ENCODE measurements around the gene JCAD. TPM values are rescaled to one million over a fixed set of nuclear protein-coding genes. Genes with fewer than 3 reads are reported as not detected.

JCAD gene
- total and polyA plus RNA-seq, 2 of the 8 experiments (the other 6 are each of a cell fraction or from before 2014, with no cell fraction given), result 0.56 to 5.2 TPM

DNA sequence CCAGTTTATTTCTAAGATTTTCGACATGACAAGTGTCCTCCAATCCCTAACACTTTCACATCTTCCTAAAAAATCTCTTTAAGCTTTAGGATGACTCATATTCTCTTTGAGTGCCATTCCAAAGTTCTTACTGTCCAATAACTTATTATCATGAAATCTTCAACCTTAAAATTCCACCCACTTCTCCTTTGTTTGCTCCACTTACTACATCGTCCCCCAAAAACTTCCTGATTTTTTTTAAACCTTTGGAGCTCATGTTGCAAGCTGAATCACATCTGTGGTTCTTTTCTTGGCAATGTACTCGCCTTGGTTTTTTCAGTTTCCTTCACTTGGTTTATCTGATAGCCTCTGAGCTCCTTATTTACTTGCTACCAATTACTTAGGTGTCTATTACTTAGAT is 39.2 kb upstream of the JCAD start:
- Histone ChIP-seq H2BK20ac (ENCODE audit: low read length) (no peak overlapping the region), H3K56ac (replicated peaks; ENCODE audit: insufficient read length, low read depth, low read length) (no peak overlapping the region), H3K23ac (ENCODE audit: insufficient read length) (no peak overlapping the region), H3K36me3 (ENCODE audit: control insufficient read depth in 2 of 4, insufficient read depth in 4 of 4, low read length in 3 of 4) (no peaks in the 10 kb centered on the region), H3K4me2 (ENCODE audit: insufficient read depth in 1 of 2, low read depth in 2 of 2, low read length in 2 of 2) (no peak overlapping the region), H4K8ac (ENCODE audit: extremely low read depth, insufficient read depth, low read length) (no peak overlapping the region), H3K23me2 (ENCODE audit: low read depth, low read length) (no peaks in the 10 kb centered on the region; the same call in 1 of the 2 replicates), H4K91ac (replicated peaks; ENCODE audit: insufficient read length, low read length) (no peak overlapping the region), H4K20me1 (replicated peaks in 1 of 2; ENCODE audit: control insufficient read depth in 1 of 2, insufficient read depth in 2 of 2, low read length in 2 of 2) (no peaks in the 10 kb centered on the region), H3K18ac (ENCODE audit: extremely low read depth, low read length) (no peak overlapping the region), H2BK15ac (ENCODE audit: low read length) (no peak overlapping the region), H3K4ac (replicated peaks; ENCODE audit: insufficient read length, low read depth, low read length) (no peak overlapping the region), H3K14ac (ENCODE audit: insufficient read length) (no peak overlapping the region), H3K79me1 (ENCODE audit: low read depth, low read length) (no peaks in the 10 kb centered on the region), H3K9me3 (ENCODE audit: insufficient read depth in 2 of 2, low read depth in 1 of 2, low read length in 1 of 2) (no peaks in the 10 kb centered on the region), H2AK5ac (ENCODE audit: low read depth, low read length) (no peak overlapping the region), H3K4me1 (replicated peaks in 1 of 4; ENCODE audit: control insufficient read depth in 3 of 4, insufficient read depth in 4 of 4, low read length in 3 of 4) (0 out of 7 replicates have a peak, but pooled peaks cover 0 to 3% (median 0%) of the 10 kb centered on the region in 4 experiments), H3K9ac (replicated peaks in 1 of 4; ENCODE audit: extremely low read depth in 1 of 4, low read depth in 3 of 4, low read length in 3 of 4) (no peak overlapping the region), H2BK5ac (ENCODE audit: low read depth, low read length) (no peak overlapping the region), H3K79me2 (ENCODE audit: control insufficient read depth in 1 of 2, insufficient read depth in 2 of 2, low read length in 2 of 2) (no peaks in the 10 kb centered on the region), H3K27ac (ENCODE audit: low read depth, low read length) (no peak overlapping the region), H2BK12ac (ENCODE audit: low read depth, low read length) (no peak overlapping the region), H2AFZ (ENCODE audit: low read length) (no peak overlapping the region), H3K4me3 (ENCODE audit: extremely low read depth in 1 of 4, insufficient read depth in 2 of 4, low read depth in 3 of 4, low read length in 4 of 4) (no peak overlapping the region), H2BK120ac (replicated peaks; ENCODE audit: low read depth, low read length) (no peak overlapping the region), H3K27me3 (replicated peaks in 1 of 4; ENCODE audit: control insufficient read depth in 3 of 4, extremely low read depth in 1 of 4, insufficient read depth in 3 of 4, low read length in 3 of 4) (no peaks in the 10 kb centered on the region), H4K5ac (ENCODE audit: insufficient read length, low read depth, low read length) (no peak overlapping the region)
- ChIA-PET POLR2A (ENCODE audit: partially characterized antibody) (no interaction called here), CTCF (ENCODE audit: partially characterized antibody) (interaction anchor here (0.6 kb wide), 1 partner anchor 431 kb away, joined by 3 read pairs; no protein-coding TSS in a partner anchor)
- WGBS, 2 experiments (ENCODE audit: extremely low coverage in 1 of 2, insufficient coverage in 1 of 2, insufficient read length in 1 of 2, insufficient replicate concordance in 2 of 2, low coverage in 1 of 2, low lambda C conversion rate in 2 of 2, missing lambda C conversion rate in 1 of 2), result 90 to 100% methylated on average over 1 to 3 of the region's 3 CpGs
- DNase-seq (ENCODE audit: low read depth in 1 of 2, low spot score in 2 of 2) (no peak), FAIRE-seq (no peak)
- TF ChIP-seq, protein P1, sequence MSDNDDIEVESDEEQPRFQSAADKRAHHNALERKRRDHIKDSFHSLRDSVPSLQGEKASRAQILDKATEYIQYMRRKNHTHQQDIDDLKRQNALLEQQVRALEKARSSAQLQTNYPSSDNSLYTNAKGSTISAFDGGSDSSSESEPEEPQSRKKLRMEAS (IDR thresholded peaks at IDR 0.05), result no peak
- no peak for TF ChIP-seq SUZ12 (IDR thresholded peaks at IDR 0.05; ENCODE audit: low read length)
- no peak for TF ChIP-seq TAF1 (IDR thresholded peaks at IDR 0.05; ENCODE audit: low read depth, low read length)
- TF ChIP-seq EP300 (IDR thresholded peaks at IDR 0.05; ENCODE audit: borderline replicate concordance in 1 of 2, low read depth in 2 of 2, low read length in 2 of 2), result no peak
- no peak for TF ChIP-seq BRCA1 (IDR thresholded peaks at IDR 0.05; ENCODE audit: low read depth, low read length)
- no peak for TF ChIP-seq RXRA (IDR thresholded peaks at IDR 0.05; ENCODE audit: insufficient read depth, low read depth, low read length)
